Keratinocyte (primary cell): ENCODE data around the gene ENTPD8. TPM values are rescaled to one million over a fixed set of nuclear protein-coding genes. Genes with fewer than 3 reads are reported as not detected.

Source experiments
- DNase-seq: peaks from one replicate; pipeline ENCODE4 v3.0.0-alpha.2; 2011; ENCODE audit warnings: low read depth, missing footprints, low spot score
- FAIRE-seq: peaks from 2 replicates; lab custom pipeline; 2011; peaks lifted over from hg19 to GRCh38; lab: Jason Lieb, UNC
- H2AFZ ChIP-seq: 2 replicates; pipeline ENCODE4 v1.6.0; 2012; ENCODE audit warnings: low read length, control low read depth, inconsistent platforms; ENCODE audit not compliant: control insufficient read depth
- H3K27ac ChIP-seq: 2 replicates; pipeline ENCODE4 v1.5.1; 2011; ENCODE audit warnings: low read length; ENCODE audit not compliant: control insufficient read depth, insufficient read depth
- H3K27me3 ChIP-seq: 3 replicates; pipeline ENCODE4 v1.6.0; 2011; ENCODE audit warnings: low read length; ENCODE audit not compliant: control insufficient read depth, insufficient read depth; ENCODE audit errors: extremely low read depth
- H3K36me3 ChIP-seq, 2 experiments: 2 replicates in 1 of 2; 3 replicates in 1 of 2; pipeline ENCODE4 v1.5.1; 2011; ENCODE audit warnings: low read length in 2 of 2, mild to moderate bottlenecking in 1 of 2; ENCODE audit not compliant: control insufficient read depth in 2 of 2, insufficient read depth in 2 of 2; ENCODE audit errors: extremely low read depth in 1 of 2
- H3K4me1 ChIP-seq: 3 replicates; pipeline ENCODE4 v1.5.1; 2011; ENCODE audit warnings: low read length; ENCODE audit not compliant: control insufficient read depth, insufficient read depth; ENCODE audit errors: extremely low read depth
- H3K4me2 ChIP-seq: 3 replicates; pipeline ENCODE4 v1.6.0; 2011; ENCODE audit warnings: low read depth, low read length; ENCODE audit not compliant: control insufficient read depth, insufficient read depth; ENCODE audit errors: extremely low read depth
- H3K4me3 ChIP-seq, 3 experiments: fragments of 200-600 bp in 1 of 3; sonication (generic) in 1 of 3; 2 replicates in 2 of 3; 3 replicates in 1 of 3; pipeline ENCODE4 v1.5.1; 2011 to 2016; ENCODE audit warnings: low read length in 3 of 3, mild to moderate bottlenecking in 3 of 3, control low read depth in 2 of 3, inconsistent platforms in 1 of 3, low read depth in 1 of 3, mixed read lengths in 1 of 3, mixed run types in 1 of 3, moderate library complexity in 1 of 3; ENCODE audit not compliant: control insufficient read depth in 2 of 3, insufficient read depth in 2 of 3; ENCODE audit errors: extremely low read depth in 1 of 3
- H3K79me2 ChIP-seq: 2 replicates; pipeline ENCODE4 v1.6.0; 2012; ENCODE audit warnings: low read length; ENCODE audit not compliant: control insufficient read depth, insufficient read depth
- H3K9ac ChIP-seq: 3 replicates; pipeline ENCODE4 v1.6.0; 2011; ENCODE audit warnings: low read length; ENCODE audit not compliant: control insufficient read depth, insufficient read depth; ENCODE audit errors: extremely low read depth
- H3K9me1 ChIP-seq: 3 replicates; pipeline ENCODE4 v1.6.0; 2011; ENCODE audit warnings: low read length; ENCODE audit not compliant: control insufficient read depth, insufficient read depth; ENCODE audit errors: extremely low read depth
- H3K9me3 ChIP-seq: 2 replicates; pipeline ENCODE4 v1.5.1; 2012; ENCODE audit warnings: low read depth, low read length; ENCODE audit not compliant: control insufficient read depth
- H4K20me1 ChIP-seq: 3 replicates; pipeline ENCODE4 v1.6.0; 2011; ENCODE audit warnings: low read length; ENCODE audit not compliant: control insufficient read depth, insufficient read depth; ENCODE audit errors: extremely low read depth
- CTCF ChIP-seq, 3 experiments: IDR thresholded peaks in 1 of 3; conservative IDR thresholded peaks in 1 of 3; optimal IDR thresholded peaks in 1 of 3; 2 replicates in 2 of 3; 3 replicates in 1 of 3; pipeline versions ENCODE3 to v1.5.1; 2011; ENCODE audit warnings: low read length in 3 of 3, mild to moderate bottlenecking in 3 of 3, moderate library complexity in 2 of 3, control low read depth in 1 of 3, inconsistent platforms in 1 of 3; ENCODE audit not compliant: insufficient read depth in 2 of 3; ENCODE audit errors: extremely low read depth in 1 of 3
- EZH2 ChIP-seq: IDR thresholded peaks from one replicate; pipeline ENCODE4 v1.6.1; 2012; ENCODE audit warnings: inconsistent platforms, mild to moderate bottlenecking, low read length, moderate library complexity
- dilution Hi-C: fragments of 300-500 bp; cut with MboI; formaldehyde crosslinking; loops from one replicate; pipeline ENCODE4 v1.7.0; 2020; ENCODE audit warnings: low sequenced_read_pairs; ENCODE audit not compliant: extremely low pct_ligation_motif_present
- polyA plus RNA-seq, 5 experiments: library from polyadenylated mRNA; depleted of rRNA in 3 of 5; stranded (reverse) in 3 of 5; stranded (forward) in 1 of 5; unstranded in 1 of 5; fragments of >200 nt; gene quantifications; 1 replicate in 1 of 5; 2 replicates in 3 of 5; 3 replicates in 1 of 5; pipeline versions ENCODE4 v1.2.1 to v1.2.3, GENCODE V29; 2011 to 2012; ENCODE audit warnings: missing spikeins in 2 of 5, low read depth in 1 of 5, low replicate concordance in 1 of 5

ENTPD8 gene
- polyA plus RNA-seq, 1 donor (not counting 4 experiments of a cell fraction or from before 2014, with no cell fraction given) = not detected

- H3K4me1 ChIP-seq = peaks cover 18% of the 10 kb centered on the region
- H3K9ac ChIP-seq = no peak overlapping the region
- H3K4me2 ChIP-seq = no peak overlapping the region
- no peak overlapping the region for H2AFZ ChIP-seq
- dilution Hi-C loops = no loop called here
- no peaks in the 10 kb centered on the region for H3K79me2 ChIP-seq
- no peak overlapping the region for H3K27ac ChIP-seq
- H3K27me3 ChIP-seq = no peaks in the 10 kb centered on the region
- TF ChIP-seq CTCF (optimal IDR thresholded peaks at IDR 0.05 in 1 of 3, IDR thresholded peaks at IDR 0.05 in 1 of 3, conservative IDR thresholded peaks at IDR 0.05 in 1 of 3; ENCODE audit: extremely low read depth in 1 of 3, insufficient read depth in 2 of 3, low read length in 3 of 3) (no peak), EZH2 (no peak)
- H3K9me3 ChIP-seq = no peaks in the 10 kb centered on the region
- H4K20me1 ChIP-seq = peaks cover 5% of the 10 kb centered on the region
- H3K36me3 ChIP-seq = peaks cover 8 to 14% of the 10 kb centered on the region in 2 experiments
- no peak for FAIRE-seq
- no peaks in the 10 kb centered on the region for H3K9me1 ChIP-seq
- DNase-seq = no peak
- no peak overlapping the region for H3K4me3 ChIP-seq
Measured at GRCh38 chr9:137449931-137450538, 8.9 kb upstream of the ENTPD8 start.

- dilution Hi-C loops = no loop called here
- Histone ChIP-seq H3K4me1 (peaks cover 15% of the 10 kb centered on the region), H3K9me1 (no peaks in the 10 kb centered on the region), H3K9me3 (no peaks in the 10 kb centered on the region), H3K27me3 (no peaks in the 10 kb centered on the region), H3K9ac (no peak overlapping the region), H3K4me3 (no peak overlapping the region), H3K36me3 (peaks cover 8 to 14% of the 10 kb centered on the region in 2 experiments), H3K79me2 (no peaks in the 10 kb centered on the region), H3K27ac (no peak overlapping the region), H4K20me1 (peaks cover 5% of the 10 kb centered on the region), H2AFZ (no peak overlapping the region), H3K4me2 (no peak overlapping the region)
- FAIRE-seq (no peak), DNase-seq (no peak)
- TF ChIP-seq EZH2 (no peak), CTCF (optimal IDR thresholded peaks at IDR 0.05 in 1 of 3, IDR thresholded peaks at IDR 0.05 in 1 of 3, conservative IDR thresholded peaks at IDR 0.05 in 1 of 3; ENCODE audit: extremely low read depth in 1 of 3, insufficient read depth in 2 of 3, low read length in 3 of 3) (no peak)
Measured at GRCh38 chr9:137449081-137449844, 8.1 kb upstream of the ENTPD8 start.
